ENCODE results near the gene ARHGAP1.

ARHGAP1 gene

DNA sequence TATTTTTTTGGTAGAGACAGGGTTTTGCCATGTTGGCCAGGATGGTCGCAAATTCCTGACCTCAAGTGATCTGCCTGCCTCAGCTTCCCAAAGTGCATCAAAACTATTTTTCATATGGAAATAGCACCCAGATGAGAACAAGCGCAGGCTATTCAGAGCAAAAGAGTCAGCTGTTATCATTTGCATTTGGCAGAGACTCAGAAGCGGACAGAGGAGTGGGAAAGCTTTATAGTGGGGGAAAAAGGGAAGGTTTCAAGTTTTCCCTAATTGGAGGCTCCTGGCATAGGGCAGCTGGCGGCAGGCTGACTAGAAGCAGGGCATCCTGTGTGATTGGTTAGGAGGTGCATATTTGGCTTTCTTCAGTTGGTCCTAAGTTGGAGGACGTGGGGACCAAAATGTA lies 62.9 kb downstream of the ARHGAP1 start:
- TF ChIP-seq, protein P1, sequence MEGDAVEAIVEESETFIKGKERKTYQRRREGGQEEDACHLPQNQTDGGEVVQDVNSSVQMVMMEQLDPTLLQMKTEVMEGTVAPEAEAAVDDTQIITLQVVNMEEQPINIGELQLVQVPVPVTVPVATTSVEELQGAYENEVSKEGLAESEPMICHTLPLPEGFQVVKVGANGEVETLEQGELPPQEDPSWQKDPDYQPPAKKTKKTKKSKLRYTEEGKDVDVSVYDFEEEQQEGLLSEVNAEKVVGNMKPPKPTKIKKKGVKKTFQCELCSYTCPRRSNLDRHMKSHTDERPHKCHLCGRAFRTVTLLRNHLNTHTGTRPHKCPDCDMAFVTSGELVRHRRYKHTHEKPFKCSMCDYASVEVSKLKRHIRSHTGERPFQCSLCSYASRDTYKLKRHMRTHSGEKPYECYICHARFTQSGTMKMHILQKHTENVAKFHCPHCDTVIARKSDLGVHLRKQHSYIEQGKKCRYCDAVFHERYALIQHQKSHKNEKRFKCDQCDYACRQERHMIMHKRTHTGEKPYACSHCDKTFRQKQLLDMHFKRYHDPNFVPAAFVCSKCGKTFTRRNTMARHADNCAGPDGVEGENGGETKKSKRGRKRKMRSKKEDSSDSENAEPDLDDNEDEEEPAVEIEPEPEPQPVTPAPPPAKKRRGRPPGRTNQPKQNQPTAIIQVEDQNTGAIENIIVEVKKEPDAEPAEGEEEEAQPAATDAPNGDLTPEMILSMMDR (IDR thresholded peaks at IDR 0.05; ENCODE audit: low read depth, low read length, missing control alignments): no peak
- no peak overlapping the region for H3K4me3 ChIP-seq (replicated peaks; ENCODE audit: low read depth, low read length)
- DNase-seq (ENCODE audit: extremely low read depth, low read depth): no peak

DNA sequence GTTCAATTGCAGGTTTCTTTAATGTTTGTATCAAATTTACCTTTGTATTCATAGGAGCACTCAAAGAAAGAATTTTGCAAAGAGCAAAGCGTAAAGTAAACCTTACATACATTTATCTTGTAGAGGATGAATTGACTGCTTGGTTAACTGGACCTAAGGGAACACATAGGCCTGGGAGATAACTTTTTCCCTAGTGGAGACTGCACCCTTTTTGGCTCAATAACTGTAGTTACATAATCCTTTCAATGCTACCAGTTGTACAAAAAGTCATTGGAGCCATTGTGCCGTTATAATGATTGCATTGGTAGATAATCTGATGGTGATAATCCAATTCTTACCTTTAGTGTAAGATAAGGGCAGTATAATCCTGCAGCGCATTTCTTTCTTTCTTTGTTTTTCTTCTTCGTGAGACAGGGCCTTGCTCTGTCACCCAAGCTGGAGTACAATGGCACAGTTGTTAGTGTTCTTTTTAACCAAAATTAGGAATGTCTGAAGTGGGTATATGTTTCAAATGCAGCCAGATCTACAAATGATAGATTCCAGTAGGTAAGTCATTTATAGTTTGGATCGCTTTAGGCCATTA lies 64.8 kb downstream of the ARHGAP1 start:
- no peak for DNase-seq (ENCODE audit: extremely low read depth, low read depth)
- no peak overlapping the region for H3K4me3 ChIP-seq (replicated peaks; ENCODE audit: low read depth, low read length)
- TF ChIP-seq, protein P1 (IDR thresholded peaks at IDR 0.05; ENCODE audit: low read depth, low read length, missing control alignments): no peak

DNA sequence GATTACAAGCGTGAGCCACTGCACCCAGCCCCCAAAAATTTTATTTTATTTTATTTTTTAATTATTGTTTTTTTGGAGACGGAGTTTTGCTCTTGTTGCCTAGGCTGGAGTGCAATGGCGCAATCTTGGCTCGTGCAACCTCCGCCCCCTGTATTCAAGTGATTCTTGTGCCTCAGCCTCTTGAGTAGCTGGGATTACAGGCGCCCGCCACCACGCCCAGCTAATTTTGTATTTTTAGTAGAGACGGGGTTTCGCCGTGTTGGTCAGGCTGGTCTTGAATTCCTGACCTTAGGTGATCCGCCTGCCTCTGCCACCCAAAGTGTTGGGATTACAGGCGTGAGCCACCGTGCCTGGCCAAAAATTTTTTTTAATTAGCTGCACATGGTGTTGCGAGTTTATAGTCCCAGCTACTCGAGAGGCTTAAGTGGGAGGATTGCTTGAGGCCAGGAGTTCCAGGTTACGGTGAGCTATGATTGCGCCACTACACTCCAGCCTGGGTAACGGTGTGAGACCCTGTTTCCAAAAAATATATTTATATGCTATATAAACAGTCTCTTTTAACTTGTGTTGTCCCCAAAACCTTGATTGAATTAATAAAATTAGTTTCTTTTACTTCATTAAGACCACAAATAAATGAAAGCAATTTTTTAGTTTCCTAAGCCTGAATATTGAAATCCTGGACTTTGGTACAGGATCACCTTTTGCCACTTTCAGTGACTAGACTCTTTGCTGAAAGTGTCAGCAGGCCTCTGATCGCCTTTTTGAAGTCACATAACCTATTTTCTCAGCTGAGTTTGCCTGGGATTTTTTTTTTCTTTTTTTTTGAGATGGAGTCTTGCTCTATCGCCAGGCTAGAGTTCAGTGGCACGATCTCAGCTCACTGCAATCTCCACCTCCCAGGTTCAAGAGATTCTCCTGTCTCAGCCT lies 66.9 kb downstream of the ARHGAP1 start:
- TF ChIP-seq, protein P1 (IDR thresholded peaks at IDR 0.05; ENCODE audit: low read depth, low read length, missing control alignments): no peak
- no peak for DNase-seq (ENCODE audit: extremely low read depth, low read depth)
- no peak overlapping the region for H3K4me3 ChIP-seq (replicated peaks; ENCODE audit: low read depth, low read length)

DNA sequence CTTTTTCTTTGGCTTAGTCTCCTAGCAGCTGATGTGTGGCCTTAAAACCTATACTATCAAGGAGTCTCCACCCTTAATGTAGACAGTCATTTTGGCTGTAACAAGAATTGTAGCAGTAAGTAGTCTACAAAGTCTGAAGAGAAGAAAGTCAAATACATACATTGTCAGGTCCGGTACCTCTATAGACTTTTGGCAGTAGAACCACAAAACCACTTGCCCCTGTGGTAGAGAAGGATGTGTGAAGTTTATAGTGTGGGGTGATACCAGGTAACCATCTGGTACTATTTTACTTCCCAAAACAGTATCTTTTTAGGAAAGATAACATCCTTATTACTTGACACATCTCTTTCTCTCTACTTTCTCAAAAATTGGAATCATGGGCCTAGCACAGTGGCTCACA lies 67.9 kb downstream of the ARHGAP1 start:
- TF ChIP-seq, protein P1 (IDR thresholded peaks at IDR 0.05; ENCODE audit: low read depth, low read length, missing control alignments): no peak
- no peak for DNase-seq (ENCODE audit: extremely low read depth, low read depth)
- no peak overlapping the region for H3K4me3 ChIP-seq (replicated peaks; ENCODE audit: low read depth, low read length)

DNA sequence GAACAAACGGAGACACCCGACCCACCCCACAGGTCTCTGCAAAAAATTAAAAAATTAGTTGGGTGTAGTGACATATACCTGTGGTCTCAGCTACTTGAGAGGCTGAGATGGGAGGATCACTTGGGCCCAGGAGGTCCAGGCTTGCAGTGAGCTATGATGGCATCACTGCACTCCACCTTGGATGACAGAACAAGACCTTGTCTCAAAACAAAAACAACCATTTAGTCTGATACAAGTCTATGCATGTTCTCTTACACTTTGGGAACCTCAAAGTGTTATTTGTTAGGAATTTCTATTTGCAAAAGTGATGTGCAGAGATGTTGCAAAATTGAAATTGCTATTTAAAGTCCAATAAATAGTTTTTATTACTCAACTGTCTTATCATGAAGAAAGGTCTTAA lies 68.7 kb downstream of the ARHGAP1 start:
- DNase-seq (ENCODE audit: extremely low read depth, low read depth): no peak
- H3K4me3 ChIP-seq (replicated peaks; ENCODE audit: low read depth, low read length): no peak overlapping the region
- TF ChIP-seq, protein P1 (IDR thresholded peaks at IDR 0.05; ENCODE audit: low read depth, low read length, missing control alignments): no peak

DNA sequence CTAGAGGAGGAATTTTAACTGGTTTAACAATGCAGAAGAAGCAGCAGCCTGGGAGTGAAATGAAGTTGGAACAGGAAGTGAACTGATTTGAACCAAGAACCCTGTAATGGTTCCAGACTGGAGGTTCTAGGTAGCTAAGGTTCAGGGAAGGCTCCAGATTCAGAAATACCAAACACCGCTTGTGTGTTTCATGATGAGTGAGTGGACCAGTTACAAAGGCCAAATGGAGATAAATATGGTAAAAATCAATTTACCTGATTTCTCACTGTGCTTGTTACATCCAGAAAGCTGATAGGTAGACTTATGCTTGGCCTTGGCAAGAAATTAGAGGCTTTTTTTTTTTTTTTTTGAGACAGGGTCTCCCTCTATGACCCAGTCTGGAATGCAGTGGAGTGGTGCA lies 70.2 kb downstream of the ARHGAP1 start:
- no peak overlapping the region for H3K4me3 ChIP-seq (replicated peaks; ENCODE audit: low read depth, low read length)
- no peak for DNase-seq (ENCODE audit: extremely low read depth, low read depth)
- TF ChIP-seq, protein P1 (IDR thresholded peaks at IDR 0.05; ENCODE audit: low read depth, low read length, missing control alignments): no peak

Measured in HFF-Myc (cell line).